GM13976 (cell line): ENCODE results near the gene TMEM82.
A peak's percentile ranks its signal among the peaks of the same experiment; 100 is the strongest.

Source experiments
- DNase-seq: peaks from one replicate; pipeline ENCODE4 v3.0.0; 2012; ENCODE audit warnings: low spot score
- in situ Hi-C: fragments of 300-500 bp; cut with MboI; formaldehyde crosslinking; loops from one replicate; pipeline ENCODE4 v1.12.0; 2022; ENCODE audit warnings: low sequenced_read_pairs, mixed read lengths, inconsistent platforms; ENCODE audit not compliant: unreplicated experiment
- TF ChIP-seq, protein P1 (sequence below): IDR thresholded peaks from 2 replicates; pipeline ENCODE4 v1.5.1; 2012; ENCODE audit warnings: borderline replicate concordance, mild to moderate bottlenecking; ENCODE audit not compliant: insufficient read depth; ENCODE audit errors: extremely low read depth, missing control alignments, control extremely low read depth

Gene TMEM82

GRCh38 chr1:15738416-15739113 lies 3.7 kb upstream of the TMEM82 start:
- TF ChIP-seq, protein P1, sequence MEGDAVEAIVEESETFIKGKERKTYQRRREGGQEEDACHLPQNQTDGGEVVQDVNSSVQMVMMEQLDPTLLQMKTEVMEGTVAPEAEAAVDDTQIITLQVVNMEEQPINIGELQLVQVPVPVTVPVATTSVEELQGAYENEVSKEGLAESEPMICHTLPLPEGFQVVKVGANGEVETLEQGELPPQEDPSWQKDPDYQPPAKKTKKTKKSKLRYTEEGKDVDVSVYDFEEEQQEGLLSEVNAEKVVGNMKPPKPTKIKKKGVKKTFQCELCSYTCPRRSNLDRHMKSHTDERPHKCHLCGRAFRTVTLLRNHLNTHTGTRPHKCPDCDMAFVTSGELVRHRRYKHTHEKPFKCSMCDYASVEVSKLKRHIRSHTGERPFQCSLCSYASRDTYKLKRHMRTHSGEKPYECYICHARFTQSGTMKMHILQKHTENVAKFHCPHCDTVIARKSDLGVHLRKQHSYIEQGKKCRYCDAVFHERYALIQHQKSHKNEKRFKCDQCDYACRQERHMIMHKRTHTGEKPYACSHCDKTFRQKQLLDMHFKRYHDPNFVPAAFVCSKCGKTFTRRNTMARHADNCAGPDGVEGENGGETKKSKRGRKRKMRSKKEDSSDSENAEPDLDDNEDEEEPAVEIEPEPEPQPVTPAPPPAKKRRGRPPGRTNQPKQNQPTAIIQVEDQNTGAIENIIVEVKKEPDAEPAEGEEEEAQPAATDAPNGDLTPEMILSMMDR = no peak
- no peak for DNase-seq
- in situ Hi-C loops = loop anchor here (25.0 kb wide), 1 partner anchor 401 kb away; no protein-coding TSS in a partner anchor

DNA sequence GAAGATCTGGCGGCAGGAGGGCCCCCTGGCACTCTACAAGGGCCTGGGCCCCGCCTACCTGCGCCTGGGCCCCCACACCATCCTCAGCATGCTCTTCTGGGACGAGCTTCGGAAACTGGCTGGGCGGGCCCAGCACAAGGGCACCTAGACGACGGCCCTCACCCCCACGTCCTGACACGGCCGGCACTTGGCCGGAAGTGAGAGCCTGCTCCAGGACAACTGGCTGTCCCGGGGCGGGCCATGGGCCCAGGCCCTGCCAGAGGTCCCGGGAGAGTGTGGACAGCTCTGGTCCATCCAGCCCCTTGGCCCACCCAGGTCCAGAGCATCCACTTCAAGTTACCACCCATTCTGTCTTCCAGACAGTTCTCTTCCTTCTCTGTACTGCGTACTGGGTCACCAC lies 3.0 kb upstream of the TMEM82 start:
- in situ Hi-C loops = loop anchor here (25.0 kb wide), 1 partner anchor 402 kb away; no protein-coding TSS in a partner anchor
- DNase-seq = no peak
- TF ChIP-seq, protein P1 = no peak

DNA sequence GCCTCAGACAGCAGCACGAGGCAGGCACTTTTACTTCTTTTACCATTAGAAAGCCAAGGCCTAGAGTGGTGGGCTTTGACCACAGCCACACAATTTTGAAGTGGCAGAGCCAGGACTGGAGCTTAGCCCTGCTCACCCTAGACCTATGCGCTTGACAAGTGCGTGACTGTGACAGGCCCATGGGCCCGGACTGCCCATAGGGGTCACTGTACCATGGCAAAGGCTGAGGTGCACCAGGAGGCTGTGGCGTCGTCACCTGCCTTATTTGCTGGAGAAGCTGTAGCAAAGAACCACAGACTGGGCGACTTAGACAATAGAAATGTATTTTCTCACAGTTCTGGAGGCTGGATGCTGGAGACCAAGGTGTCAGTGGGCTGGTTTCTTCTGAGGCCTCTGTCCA lies 2.6 kb upstream of the TMEM82 start:
- no peak for DNase-seq
- in situ Hi-C loops = loop anchor here (10.0 to 25.0 kb wide), 2 partner anchors 145 to 402 kb away; no protein-coding TSS in a partner anchor
- TF ChIP-seq, protein P1 = no peak

GRCh38 chr1:15740924-15741850 lies 1.1 kb upstream of the TMEM82 start:
- in situ Hi-C loops = loop anchor here (10.0 to 25.0 kb wide), 2 partner anchors 146 to 404 kb away; no protein-coding TSS in a partner anchor
- peak; percentile 91 for DNase-seq
- TF ChIP-seq, protein P1 = peak; percentile 96

DNA sequence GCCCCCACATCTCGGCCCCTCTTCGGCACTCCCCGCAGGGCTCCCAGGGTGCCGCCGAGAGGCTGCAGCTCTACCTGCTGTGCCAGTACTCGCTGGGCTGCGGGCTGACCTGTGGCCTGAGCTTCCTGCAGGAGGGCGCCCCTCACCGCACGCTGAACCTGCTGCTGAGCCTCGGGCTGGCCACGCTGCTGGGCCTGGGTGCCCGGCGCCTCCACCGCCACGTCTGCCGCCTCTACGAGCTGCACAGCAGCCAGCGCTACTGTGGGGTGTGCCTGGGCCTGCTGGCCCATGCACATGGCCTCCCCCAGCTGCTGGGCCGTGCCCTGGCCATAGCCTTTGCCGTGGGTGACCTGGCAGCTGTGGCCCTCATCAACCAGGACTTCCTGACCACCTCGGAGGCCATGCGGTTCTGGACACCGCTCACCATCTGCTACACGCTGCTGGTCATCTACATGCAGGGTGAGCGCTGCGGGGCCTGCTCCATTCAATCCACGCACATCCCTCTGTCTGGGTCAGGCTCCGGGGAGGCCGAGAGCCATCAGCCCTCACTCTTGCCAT lies 1.9 kb downstream of the TMEM82 start:
- in situ Hi-C loops = loop anchor here (10.0 to 25.0 kb wide), 2 partner anchors 149 to 407 kb away; no protein-coding TSS in a partner anchor
- TF ChIP-seq, protein P1 = no peak
- no peak for DNase-seq

- no peak for DNase-seq
- TF ChIP-seq, protein P1 = no peak
- in situ Hi-C loops = loop anchor here (10.0 to 25.0 kb wide), 2 partner anchors 153 to 410 kb away; no protein-coding TSS in a partner anchor
These were observed 5.1 kb downstream of the TMEM82 start for GRCh38 chr1:15747378-15747777.
